ENCODE measurements around the gene BRSK1.

DNA sequence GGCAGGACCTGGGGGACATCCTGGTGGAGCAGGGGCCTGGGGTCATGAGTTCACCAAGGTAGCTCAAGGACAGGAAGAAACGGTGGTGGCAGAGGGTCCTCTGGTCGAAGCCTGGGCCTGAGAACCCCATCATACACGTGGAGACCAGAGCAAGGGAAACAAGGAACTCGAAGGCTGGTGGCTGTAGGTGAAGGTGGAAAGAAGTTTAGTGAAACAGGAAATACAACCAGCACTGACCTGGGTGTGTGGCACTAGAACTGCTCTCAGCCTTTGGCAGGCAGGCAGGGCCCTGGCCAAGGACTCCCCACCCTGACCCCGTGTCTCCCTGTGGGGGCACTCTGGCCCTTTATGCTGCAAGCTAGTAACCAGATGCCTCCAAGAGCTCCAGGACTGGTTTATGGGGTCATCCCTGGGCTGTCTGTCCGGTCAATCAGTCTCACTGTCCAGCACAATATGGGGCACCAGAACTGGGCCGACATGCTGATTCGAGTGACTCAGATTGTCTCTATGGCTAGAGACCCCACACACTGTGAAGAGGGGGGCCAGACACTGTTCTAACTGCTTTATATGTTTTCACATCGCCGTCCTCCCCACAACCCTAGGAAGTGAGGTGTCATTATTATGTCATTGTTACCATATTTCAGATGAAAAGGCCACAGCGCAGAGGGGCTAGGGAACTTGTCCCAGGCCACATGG is 67.0 kb downstream of the BRSK1 start:
- no peak for TF ChIP-seq POLR2AphosphoS5 (IDR thresholded peaks at IDR 0.05; ENCODE audit: low read depth, low read length)
- no peak for TF ChIP-seq TAF1 (IDR thresholded peaks at IDR 0.05; ENCODE audit: low read depth, low read length)

Data from GM12891 (cell line).